ENCODE data around the gene TMEM147.

DNA sequence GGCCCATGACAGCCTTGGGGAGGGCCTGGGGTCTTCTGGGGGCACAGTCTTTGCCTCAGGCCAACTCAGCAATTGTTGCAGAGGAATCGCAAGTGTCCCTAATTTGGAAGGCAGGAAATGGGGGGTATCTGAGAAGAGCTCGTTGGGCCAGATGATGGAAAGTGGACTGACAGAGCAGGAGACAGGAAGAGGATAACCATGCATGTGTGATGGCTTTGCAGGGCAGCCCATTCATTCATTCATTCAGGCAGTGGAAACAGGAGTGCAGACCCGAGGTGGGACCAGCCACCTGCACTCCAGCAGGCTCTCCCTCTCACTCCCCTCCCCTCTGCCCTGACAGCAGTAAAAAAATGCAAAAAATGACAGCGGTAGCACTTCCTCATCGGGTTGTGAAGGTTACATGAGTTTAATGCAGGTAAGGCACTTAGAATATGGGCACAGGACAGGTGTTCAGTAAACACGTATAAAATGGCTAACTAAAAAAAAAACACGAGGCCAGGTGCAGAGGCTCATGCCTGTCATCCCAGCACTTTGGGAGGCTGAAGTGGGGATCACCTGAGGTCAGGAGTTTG, 5.0 kb upstream of the TMEM147 start:
- TF ChIP-seq CTCF (IDR thresholded peaks at IDR 0.05; ENCODE audit: low read length) (no peak), EZH2 (IDR thresholded peaks at IDR 0.05; ENCODE audit: borderline replicate concordance, low read length) (no peak)

Data from OCI-LY1 (cell line).